Limb (tissue), 2 donors: Measurements from ENCODE around the gene TSGA10IP.

Source experiments
- DNase-seq, 2 donors: peaks; one replicate each; pipeline ENCODE4 v3.0.0-alpha.2; 2016; ENCODE audit errors: extremely low spot score in 2 of 2

Gene TSGA10IP

GRCh38 chr11:65917434-65918210 lies 27.7 kb upstream of the TSGA10IP start:
- no peak for DNase-seq

- no peak for DNase-seq
Measured at GRCh38 chr11:65918211-65919140, 26.8 kb upstream of the TSGA10IP start, which contains the start of gene C11orf68. C11orf68 (minus strand) TSS chr11:65919062; CDS start chr11:65919031, 31 bp downstream.

- peak; percentile 98 to 100 for DNase-seq
Measured at GRCh38 chr11:65919141-65919572, 26.1 kb upstream of the TSGA10IP start, which contains the start of gene DRAP1. DRAP1 (plus strand) TSS chr11:65919426; CDS start chr11:65919502, 76 bp downstream.

GRCh38 chr11:65919573-65920371 lies 25.5 kb upstream of the TSGA10IP start:
- no peak for DNase-seq

- no peak for DNase-seq
Measured at GRCh38 chr11:65920372-65920802, 24.9 kb upstream of the TSGA10IP start.

- no peak for DNase-seq
Measured at GRCh38 chr11:65921033-65921555, 24.2 kb upstream of the TSGA10IP start.

- no peak for DNase-seq
Measured at GRCh38 chr11:65921876-65922275, 23.4 kb upstream of the TSGA10IP start.

- DNase-seq: no peak
Measured at GRCh38 chr11:65922565-65922964, 22.7 kb upstream of the TSGA10IP start.

- no peak for DNase-seq
Measured at GRCh38 chr11:65925397-65925796, 19.9 kb upstream of the TSGA10IP start.

GRCh38 chr11:65927904-65928397 lies 17.3 kb upstream of the TSGA10IP start:
- no peak for DNase-seq

- no peak for DNase-seq
Measured at GRCh38 chr11:65928667-65929066, 16.6 kb upstream of the TSGA10IP start.

- DNase-seq: no peak
Measured at GRCh38 chr11:65931773-65932557, 13.3 kb upstream of the TSGA10IP start.

- DNase-seq: no peak
Measured at GRCh38 chr11:65932558-65932919, 12.7 kb upstream of the TSGA10IP start.

GRCh38 chr11:65934014-65934413 lies 11.3 kb upstream of the TSGA10IP start:
- DNase-seq: peak in 1 of 2 donors; percentile 21

GRCh38 chr11:65937766-65938165 lies 7.5 kb upstream of the TSGA10IP start:
- DNase-seq: no peak

GRCh38 chr11:65941720-65942310 lies 3.5 kb upstream of the TSGA10IP start:
- no peak for DNase-seq

GRCh38 chr11:65942531-65942930 lies 2.7 kb upstream of the TSGA10IP start:
- DNase-seq: no peak

- DNase-seq: no peak
Measured at GRCh38 chr11:65944191-65944590, 1.1 kb upstream of the TSGA10IP start.

- no peak for DNase-seq
Measured at GRCh38 chr11:65944767-65945166, 513 bp upstream of the TSGA10IP start.
